ENCODE measurements around the gene HS6ST2.

The HS6ST2 gene

DNA sequence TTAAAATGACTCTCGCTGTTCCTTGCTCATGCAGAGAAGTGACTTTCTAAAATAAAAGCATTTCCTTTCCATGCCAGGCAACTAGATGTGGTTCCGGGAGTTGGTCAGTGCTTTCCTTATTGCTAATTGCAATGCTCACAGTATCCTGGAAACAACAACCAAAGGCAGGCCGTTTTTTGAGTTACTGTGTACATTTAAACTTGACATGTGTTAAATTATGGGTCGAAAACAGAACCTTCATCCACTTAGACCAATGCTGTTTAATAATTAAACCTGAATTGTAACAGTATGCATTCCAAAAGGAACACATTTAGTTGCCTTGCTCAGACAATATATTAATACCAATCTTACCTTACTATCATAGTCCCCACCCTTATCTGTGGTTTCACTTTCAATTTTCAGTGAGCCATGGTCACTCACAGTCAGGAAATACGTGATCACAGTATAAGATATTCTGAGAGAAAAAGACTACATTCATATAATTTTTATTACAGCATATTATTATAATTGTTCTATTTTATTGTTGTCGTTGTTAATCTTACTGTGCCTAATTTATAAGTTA lies 102.6 kb downstream of the HS6ST2 start:
- Histone ChIP-seq H3K27ac (no peak overlapping the region), H3K4me3 (ENCODE audit: low read depth, low read length) (no peak overlapping the region), H3K27me3 (ENCODE audit: insufficient read depth, low read depth, severe bottlenecking) (peaks cover 39% of the 10 kb centered on the region), H3K9me3 (ENCODE audit: severe bottlenecking) (no peaks in the 10 kb centered on the region), H3K36me3 (no peaks in the 10 kb centered on the region)
- DNase-seq = no peak
- TF ChIP-seq, protein P1, sequence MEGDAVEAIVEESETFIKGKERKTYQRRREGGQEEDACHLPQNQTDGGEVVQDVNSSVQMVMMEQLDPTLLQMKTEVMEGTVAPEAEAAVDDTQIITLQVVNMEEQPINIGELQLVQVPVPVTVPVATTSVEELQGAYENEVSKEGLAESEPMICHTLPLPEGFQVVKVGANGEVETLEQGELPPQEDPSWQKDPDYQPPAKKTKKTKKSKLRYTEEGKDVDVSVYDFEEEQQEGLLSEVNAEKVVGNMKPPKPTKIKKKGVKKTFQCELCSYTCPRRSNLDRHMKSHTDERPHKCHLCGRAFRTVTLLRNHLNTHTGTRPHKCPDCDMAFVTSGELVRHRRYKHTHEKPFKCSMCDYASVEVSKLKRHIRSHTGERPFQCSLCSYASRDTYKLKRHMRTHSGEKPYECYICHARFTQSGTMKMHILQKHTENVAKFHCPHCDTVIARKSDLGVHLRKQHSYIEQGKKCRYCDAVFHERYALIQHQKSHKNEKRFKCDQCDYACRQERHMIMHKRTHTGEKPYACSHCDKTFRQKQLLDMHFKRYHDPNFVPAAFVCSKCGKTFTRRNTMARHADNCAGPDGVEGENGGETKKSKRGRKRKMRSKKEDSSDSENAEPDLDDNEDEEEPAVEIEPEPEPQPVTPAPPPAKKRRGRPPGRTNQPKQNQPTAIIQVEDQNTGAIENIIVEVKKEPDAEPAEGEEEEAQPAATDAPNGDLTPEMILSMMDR (IDR thresholded peaks at IDR 0.05; ENCODE audit: low read depth, low read length) = no peak

DNA sequence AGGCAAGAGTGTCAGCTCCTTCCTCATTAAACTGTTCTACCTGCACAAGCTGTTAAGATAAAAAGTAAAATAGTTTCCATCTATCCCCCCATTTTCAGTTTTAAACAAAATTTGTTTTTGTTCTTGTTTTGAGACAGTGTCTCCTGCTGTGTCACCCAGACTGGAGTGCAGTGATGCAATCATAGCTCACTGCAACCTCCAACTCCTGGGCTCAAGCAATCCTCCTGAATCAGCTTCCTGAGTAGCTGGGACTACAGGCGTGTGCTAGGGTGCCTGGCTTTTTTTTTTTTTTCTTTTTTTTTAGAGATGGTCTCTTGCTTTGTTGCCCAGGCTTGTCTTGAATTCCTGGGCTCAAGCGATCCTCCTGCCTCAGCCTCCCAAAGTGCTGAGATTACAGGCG lies 105.4 kb downstream of the HS6ST2 start:
- DNase-seq = no peak
- Histone ChIP-seq H3K9me3 (ENCODE audit: severe bottlenecking) (no peaks in the 10 kb centered on the region), H3K36me3 (no peaks in the 10 kb centered on the region), H3K4me3 (ENCODE audit: low read depth, low read length) (no peak overlapping the region), H3K27me3 (ENCODE audit: insufficient read depth, low read depth, severe bottlenecking) (peaks cover 32% of the 10 kb centered on the region), H3K27ac (no peak overlapping the region)
- TF ChIP-seq, protein P1 (IDR thresholded peaks at IDR 0.05; ENCODE audit: low read depth, low read length) = no peak

GRCh38 chrX:132848296-132848970 lies 110.0 kb downstream of the HS6ST2 start:
- H3K9me3 ChIP-seq (ENCODE audit: severe bottlenecking) = no peaks in the 10 kb centered on the region
- TF ChIP-seq, protein P1 (IDR thresholded peaks at IDR 0.05; ENCODE audit: low read depth, low read length) = no peak
- H3K27ac ChIP-seq = no peak overlapping the region
- H3K36me3 ChIP-seq = no peaks in the 10 kb centered on the region
- DNase-seq = no peak
- H3K27me3 ChIP-seq (ENCODE audit: insufficient read depth, low read depth, severe bottlenecking) = peaks cover 29% of the 10 kb centered on the region
- H3K4me3 ChIP-seq (ENCODE audit: low read depth, low read length) = no peak overlapping the region

DNA sequence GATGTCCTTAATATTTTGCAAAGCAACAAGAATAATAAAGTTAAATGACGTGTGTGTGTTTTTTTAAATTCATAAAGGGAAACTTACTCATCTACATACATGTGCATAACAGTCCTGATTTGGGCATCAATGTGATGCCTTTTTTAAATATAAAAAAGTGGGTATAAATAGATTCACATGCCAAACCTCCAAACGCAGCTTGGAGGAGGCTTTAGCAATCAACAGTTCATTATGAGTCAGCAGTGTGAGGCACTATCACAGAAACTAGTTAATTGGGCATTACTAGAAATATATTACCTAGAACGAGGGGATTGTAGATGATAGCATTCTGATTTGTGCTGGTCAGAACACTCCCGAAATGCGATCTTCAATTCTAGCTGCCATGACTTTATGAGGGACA lies 115.1 kb downstream of the HS6ST2 start:
- DNase-seq = no peak
- Histone ChIP-seq H3K4me3 (ENCODE audit: low read depth, low read length) (no peak overlapping the region), H3K36me3 (no peaks in the 10 kb centered on the region), H3K27ac (no peak overlapping the region), H3K9me3 (ENCODE audit: severe bottlenecking) (no peaks in the 10 kb centered on the region), H3K27me3 (ENCODE audit: insufficient read depth, low read depth, severe bottlenecking) (peaks cover 47% of the 10 kb centered on the region)
- TF ChIP-seq, protein P1 (IDR thresholded peaks at IDR 0.05; ENCODE audit: low read depth, low read length) = no peak

DNA sequence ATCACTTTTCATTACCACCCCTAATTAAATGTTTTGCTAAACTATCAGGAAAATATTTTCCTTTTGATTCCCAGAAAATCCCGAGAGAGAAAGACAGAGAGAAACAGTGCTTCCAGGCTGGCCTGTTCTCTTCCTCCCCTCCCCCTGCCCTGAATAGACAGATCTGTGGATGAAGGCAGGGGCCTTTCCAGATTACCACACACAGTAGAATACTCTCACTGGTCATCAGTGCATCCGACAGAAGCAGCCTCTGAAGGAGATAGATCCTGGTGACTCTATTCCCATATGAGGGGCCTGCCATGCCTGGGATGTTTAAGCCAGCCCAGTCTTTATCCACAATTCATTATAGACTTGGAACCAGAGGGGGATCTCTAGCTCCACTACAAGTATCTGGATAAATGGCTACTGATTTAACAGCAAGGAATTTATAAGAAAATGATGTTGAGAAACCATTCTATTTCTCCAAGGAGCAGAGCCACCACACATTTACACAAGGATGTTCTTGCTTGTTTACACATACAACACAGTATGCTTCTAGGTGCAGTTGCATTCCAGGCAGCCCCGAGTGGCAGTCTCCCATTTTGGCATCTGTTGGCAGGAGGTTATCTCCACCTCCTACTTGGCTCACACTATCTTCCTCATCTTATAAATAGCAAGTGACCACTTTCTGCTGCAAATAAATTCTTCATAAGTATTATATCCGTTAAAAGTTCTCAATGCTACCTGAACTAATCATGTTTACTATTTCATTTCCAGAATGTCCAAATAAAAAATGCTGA lies 115.8 kb downstream of the HS6ST2 start:
- H3K27me3 ChIP-seq (ENCODE audit: insufficient read depth, low read depth, severe bottlenecking) = peaks cover 54% of the 10 kb centered on the region
- H3K4me3 ChIP-seq (ENCODE audit: low read depth, low read length) = no peak overlapping the region
- H3K27ac ChIP-seq = no peak overlapping the region
- DNase-seq = no peak
- H3K9me3 ChIP-seq (ENCODE audit: severe bottlenecking) = no peaks in the 10 kb centered on the region
- TF ChIP-seq, protein P1 (IDR thresholded peaks at IDR 0.05; ENCODE audit: low read depth, low read length) = no peak
- no peaks in the 10 kb centered on the region for H3K36me3 ChIP-seq
